ENCODE results near the gene RASAL3. TPM values are rescaled to one million over a fixed set of nuclear protein-coding genes. Genes with fewer than 3 reads are reported as not detected.
A peak's percentile ranks its signal among the peaks of the same experiment; 100 is the strongest.

The RASAL3 gene
- total RNA-seq, 1 donor from 2014 or later = 4.4 TPM

GRCh38 chr19:15448778-15449619, 15.3 kb downstream of the RASAL3 start:
- intact Hi-C loops (cut with DNase I) = loop anchor here (5.0 kb wide), 1 partner anchor 197 kb away; no protein-coding TSS in a partner anchor
- Histone ChIP-seq H3K36me3 (no peaks in the 10 kb centered on the region), H3K4me3 (peak overlapping the region; percentile 53 to 89), H3K9me3 (no peaks in the 10 kb centered on the region), H3K4me1 (peaks cover 17 to 45% of the 10 kb centered on the region in 2 donors), H3K27me3 (no peaks in the 10 kb centered on the region), H3K27ac (peak overlapping the region; percentile 52 to 86)
- no peak for TF ChIP-seq CTCF (IDR thresholded peaks at IDR 0.05)
- no peak for DNase-seq (ENCODE audit: low spot score in 2 of 2)

- no peaks in the 10 kb centered on the region for H3K9me3 ChIP-seq
- intact Hi-C loops (cut with DNase I) = loop anchor here (5.0 kb wide), 1 partner anchor 196 kb away; no protein-coding TSS in a partner anchor
- DNase-seq (ENCODE audit: low spot score in 2 of 2) = no peak
- no peak for TF ChIP-seq CTCF (IDR thresholded peaks at IDR 0.05)
- H3K4me3 ChIP-seq = peak overlapping the region in 1 of 2 donors; percentile 89
- H3K4me1 ChIP-seq = peaks cover 17 to 51% of the 10 kb centered on the region in 2 donors
- no peaks in the 10 kb centered on the region for H3K36me3 ChIP-seq
- no peaks in the 10 kb centered on the region for H3K27me3 ChIP-seq
- peak overlapping the region in 1 of 2 donors; percentile 86 for H3K27ac ChIP-seq
These were observed 16.1 kb downstream of the RASAL3 start for GRCh38 chr19:15448044-15448777.

- H3K27me3 ChIP-seq = no peaks in the 10 kb centered on the region
- intact Hi-C loops (cut with DNase I) = loop anchor here (5.0 kb wide), 1 partner anchor 195 kb away; no protein-coding TSS in a partner anchor
- peak overlapping the region in 1 of 2 donors; percentile 10 for H3K27ac ChIP-seq
- H3K4me1 ChIP-seq = peaks cover 17 to 43% of the 10 kb centered on the region in 2 donors
- no peak overlapping the region for H3K4me3 ChIP-seq
- H3K9me3 ChIP-seq = no peaks in the 10 kb centered on the region
- no peak for TF ChIP-seq CTCF (IDR thresholded peaks at IDR 0.05)
- H3K36me3 ChIP-seq = no peaks in the 10 kb centered on the region
- DNase-seq (ENCODE audit: low spot score in 2 of 2) = no peak
These were observed 17.3 kb downstream of the RASAL3 start for GRCh38 chr19:15447057-15447456.

GRCh38 chr19:15445807-15446376, 18.5 kb downstream of the RASAL3 start:
- no peak overlapping the region for H3K4me3 ChIP-seq
- no peaks in the 10 kb centered on the region for H3K36me3 ChIP-seq
- peak in 1 of 2 donors; percentile 50 for DNase-seq (ENCODE audit: low spot score in 2 of 2)
- intact Hi-C loops (cut with DNase I) = loop anchor here (2.0 to 5.0 kb wide), 2 partner anchors 65 to 194 kb away; no protein-coding TSS in a partner anchor
- H3K4me1 ChIP-seq = peaks cover 17 to 43% of the 10 kb centered on the region in 2 donors
- no peak for TF ChIP-seq CTCF (IDR thresholded peaks at IDR 0.05)
- no peaks in the 10 kb centered on the region for H3K27me3 ChIP-seq
- peak overlapping the region; percentile 73 to 86 for H3K27ac ChIP-seq
- H3K9me3 ChIP-seq = no peaks in the 10 kb centered on the region

GRCh38 chr19:15445227-15445605, 19.1 kb downstream of the RASAL3 start:
- no peak for TF ChIP-seq CTCF (IDR thresholded peaks at IDR 0.05)
- H3K27ac ChIP-seq = peak overlapping the region; percentile 73 to 86
- no peak overlapping the region for H3K4me3 ChIP-seq
- peaks cover 17 to 43% of the 10 kb centered on the region in 2 donors for H3K4me1 ChIP-seq
- intact Hi-C loops (cut with DNase I) = loop anchor here (2.0 to 5.0 kb wide), 2 partner anchors 64 to 193 kb away; no protein-coding TSS in a partner anchor
- no peaks in the 10 kb centered on the region for H3K27me3 ChIP-seq
- H3K36me3 ChIP-seq = no peaks in the 10 kb centered on the region
- no peak for DNase-seq (ENCODE audit: low spot score in 2 of 2)
- no peaks in the 10 kb centered on the region for H3K9me3 ChIP-seq
